ENCODE results near the gene PKNOX1. TPM values are rescaled to one million over a fixed set of nuclear protein-coding genes. Genes with fewer than 3 reads are reported as not detected.

Gene PKNOX1, protein sequence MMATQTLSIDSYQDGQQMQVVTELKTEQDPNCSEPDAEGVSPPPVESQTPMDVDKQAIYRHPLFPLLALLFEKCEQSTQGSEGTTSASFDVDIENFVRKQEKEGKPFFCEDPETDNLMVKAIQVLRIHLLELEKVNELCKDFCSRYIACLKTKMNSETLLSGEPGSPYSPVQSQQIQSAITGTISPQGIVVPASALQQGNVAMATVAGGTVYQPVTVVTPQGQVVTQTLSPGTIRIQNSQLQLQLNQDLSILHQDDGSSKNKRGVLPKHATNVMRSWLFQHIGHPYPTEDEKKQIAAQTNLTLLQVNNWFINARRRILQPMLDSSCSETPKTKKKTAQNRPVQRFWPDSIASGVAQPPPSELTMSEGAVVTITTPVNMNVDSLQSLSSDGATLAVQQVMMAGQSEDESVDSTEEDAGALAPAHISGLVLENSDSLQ
- 15.0 and 17.5 TPM in 2 replicates for total RNA-seq

GRCh38 chr21:42973991-42974831 is at the start of gene PKNOX1:
Gene PKNOX1, plus strand, starts transcription at chr21:42974562. Its CDS starts 29,820 bp downstream, at chr21:43004382.

GRCh38 chr21:42925114-42925926 is 49.0 kb upstream of the PKNOX1 start, which contains the start of gene ERVH48-1:
Gene ERVH48-1, minus strand, starts transcription at chr21:42925630. Its CDS starts 6,624 bp downstream, at chr21:42919006.

DNA sequence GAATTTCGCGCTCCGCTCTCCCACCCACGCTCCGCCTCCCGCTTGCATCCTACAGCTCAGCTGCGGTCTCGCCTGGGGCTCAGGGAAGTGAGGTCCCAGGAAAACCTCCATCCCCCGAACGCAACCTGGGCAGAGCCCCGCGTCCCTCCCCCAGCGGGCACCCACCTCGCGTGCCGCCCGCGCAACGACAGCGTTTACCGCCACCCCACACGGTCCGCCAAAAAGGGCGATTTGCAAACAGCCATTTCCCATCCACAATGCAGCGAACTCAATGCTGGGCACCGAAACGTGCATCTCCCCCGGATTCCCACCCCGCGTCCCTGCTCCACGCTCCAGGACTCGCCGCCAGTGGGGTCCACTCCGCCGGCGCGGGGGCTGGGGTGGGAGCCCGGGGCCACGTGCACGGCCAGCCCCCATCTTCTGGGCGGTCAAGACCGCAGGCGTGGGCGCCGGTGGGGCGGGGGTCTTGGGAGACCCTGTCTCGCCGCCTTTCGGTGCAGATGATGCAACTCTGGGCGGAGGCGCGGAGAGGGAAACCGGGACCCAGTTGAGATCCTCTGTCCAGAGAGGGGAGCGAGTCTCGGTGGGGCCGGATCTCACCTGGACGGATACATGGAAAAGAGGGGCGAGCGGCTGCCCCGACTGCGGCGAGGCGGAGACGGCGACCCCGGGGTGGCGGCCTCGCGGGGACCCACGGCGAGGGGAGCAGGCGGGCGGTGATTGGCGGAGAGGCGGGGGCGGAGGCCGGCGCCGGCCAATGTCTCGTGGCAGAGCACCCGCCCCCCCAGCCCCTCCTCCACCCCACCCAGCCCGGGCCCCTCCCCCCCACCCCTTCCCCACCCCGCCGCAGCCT is 101.0 kb downstream of the PKNOX1 start, which contains the start of gene CBS:
Gene CBS, minus strand, starts transcription at position 666 of the 853 bp plus-strand sequence. CDS start 3,642 bp downstream, outside the sequence.

Other genes starting within 250 kb of the PKNOX1 start
- 8.4 and 10.9 TPM in 2 replicates for gene WDR4, start 95.0 kb upstream of the PKNOX1 start, total RNA-seq
- 56.6 and 81.7 TPM in 2 replicates for gene NDUFV3, start 81.3 kb upstream of the PKNOX1 start, total RNA-seq
- not detected in 2 replicates for gene ERVH48-1, start 48.9 kb upstream of the PKNOX1 start, total RNA-seq
- 47.0 and 58.5 TPM in 2 replicates for gene CBS, start 101.3 kb downstream of the PKNOX1 start, total RNA-seq
- 15.7 and 36.9 TPM in 2 replicates for gene U2AF1, start 133.0 kb downstream of the PKNOX1 start, total RNA-seq
- gene CRYAA, start 194.4 kb downstream of the PKNOX1 start, total RNA-seq = not detected in 2 replicates